ENCODE data around the gene GLIS1.

The GLIS1 gene

DNA sequence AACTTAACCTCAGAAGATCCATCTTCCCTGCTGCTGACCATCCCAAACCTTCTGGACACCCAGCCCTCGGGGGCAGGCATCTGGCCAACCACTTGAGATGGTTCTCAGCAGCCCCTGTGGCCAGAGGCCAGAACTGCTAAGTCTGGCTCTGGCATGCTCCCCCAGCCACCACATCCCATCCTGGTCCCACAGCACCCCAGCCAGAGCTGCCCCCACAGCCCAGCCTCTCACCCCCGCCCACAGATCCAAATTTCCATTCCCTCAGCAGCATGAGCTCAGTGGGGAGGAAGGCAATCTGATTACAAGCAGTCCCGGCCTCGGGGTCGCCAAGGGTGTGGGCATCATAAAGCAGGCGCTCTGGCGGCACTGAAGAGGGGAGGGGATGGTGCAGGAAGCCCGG is 45.6 kb downstream of the GLIS1 start:
- DNase-seq: no peak

DNA sequence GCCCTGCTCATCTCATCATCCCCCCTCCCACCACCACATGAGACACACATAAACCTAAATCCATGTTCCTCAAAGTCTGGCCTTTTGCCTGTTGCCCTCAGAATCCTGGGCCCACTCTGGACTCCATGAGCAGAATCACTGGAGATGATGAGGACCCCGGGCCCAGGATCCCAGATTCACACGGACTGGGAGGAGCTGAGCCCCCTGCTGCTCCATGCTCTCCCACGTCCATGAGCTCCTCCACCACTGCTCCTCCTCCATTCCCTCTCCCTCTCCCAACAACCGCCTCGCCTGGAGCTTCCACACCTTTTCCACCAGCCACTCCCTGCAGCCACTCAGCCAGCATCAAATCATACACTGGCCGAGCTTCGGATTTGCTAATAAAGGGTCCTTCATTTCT is 47.6 kb downstream of the GLIS1 start:
- DNase-seq: no peak

DNA sequence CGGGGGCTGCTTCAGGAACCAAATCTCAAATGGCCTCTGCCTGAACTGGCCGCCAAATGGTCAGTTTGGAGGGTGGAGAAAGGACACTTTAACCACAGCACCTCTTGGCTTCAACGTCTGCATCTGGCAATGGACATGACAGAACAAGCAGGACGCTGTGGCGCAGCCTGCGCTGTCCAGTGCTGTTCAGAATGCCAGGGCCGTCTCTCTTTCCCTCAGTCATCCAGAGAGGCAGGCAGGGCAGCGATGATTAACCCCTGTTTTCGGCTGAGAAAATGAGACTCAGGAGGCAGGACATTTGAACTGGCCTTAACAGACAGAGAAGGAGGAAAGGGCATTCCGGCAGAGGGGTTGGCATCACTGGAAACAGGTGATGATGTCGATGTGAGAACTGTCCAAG is 48.6 kb downstream of the GLIS1 start:
- DNase-seq: no peak

DNA sequence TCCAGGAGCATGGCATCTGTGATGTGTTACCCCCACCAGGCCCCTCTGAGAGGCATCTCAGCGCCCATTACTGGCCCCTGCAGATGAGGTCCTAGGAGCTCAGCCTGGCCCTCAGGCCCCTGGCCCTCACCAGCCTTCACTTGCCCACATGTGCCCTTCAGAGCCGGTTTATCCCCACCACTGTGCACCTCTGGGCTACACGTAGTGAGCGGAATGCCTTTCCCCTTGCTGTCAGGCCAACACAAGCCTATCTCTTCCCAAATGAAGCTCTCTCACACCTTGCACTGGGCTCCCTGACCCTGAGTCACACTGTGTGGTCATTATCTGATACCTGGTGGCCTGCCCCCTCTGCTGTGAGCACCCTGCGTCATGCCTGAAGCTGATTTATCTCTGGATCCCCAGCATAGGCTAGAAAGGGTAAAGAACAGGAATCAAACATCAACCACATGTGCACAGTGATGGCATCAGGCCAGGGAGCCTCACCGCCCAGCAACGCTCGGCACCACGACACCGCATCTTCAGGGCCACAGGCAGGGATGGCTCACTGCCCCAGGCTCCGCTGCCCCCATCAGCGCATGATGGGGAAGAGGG is 49.1 kb downstream of the GLIS1 start:
- no peak for DNase-seq

DNA sequence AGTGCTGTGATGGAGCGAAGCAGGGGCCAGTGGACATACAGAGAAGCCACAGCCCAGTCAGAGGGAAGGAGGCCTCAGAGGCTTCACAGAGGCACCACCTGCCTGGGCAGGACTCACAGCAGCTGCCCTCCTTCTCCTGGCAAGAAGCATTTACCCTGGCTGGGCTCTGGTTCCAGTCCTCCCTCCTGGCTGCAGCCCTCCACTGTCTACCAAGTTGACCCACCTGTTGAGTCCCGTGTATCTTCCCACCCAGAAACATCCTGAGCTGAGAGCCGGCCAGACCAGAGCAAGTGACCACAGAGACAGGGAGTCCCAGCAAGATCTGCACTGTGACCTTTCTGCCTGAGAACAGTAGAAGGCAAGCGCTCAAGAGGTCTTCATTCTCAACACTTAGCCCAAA is 49.7 kb downstream of the GLIS1 start:
- DNase-seq: no peak

DNA sequence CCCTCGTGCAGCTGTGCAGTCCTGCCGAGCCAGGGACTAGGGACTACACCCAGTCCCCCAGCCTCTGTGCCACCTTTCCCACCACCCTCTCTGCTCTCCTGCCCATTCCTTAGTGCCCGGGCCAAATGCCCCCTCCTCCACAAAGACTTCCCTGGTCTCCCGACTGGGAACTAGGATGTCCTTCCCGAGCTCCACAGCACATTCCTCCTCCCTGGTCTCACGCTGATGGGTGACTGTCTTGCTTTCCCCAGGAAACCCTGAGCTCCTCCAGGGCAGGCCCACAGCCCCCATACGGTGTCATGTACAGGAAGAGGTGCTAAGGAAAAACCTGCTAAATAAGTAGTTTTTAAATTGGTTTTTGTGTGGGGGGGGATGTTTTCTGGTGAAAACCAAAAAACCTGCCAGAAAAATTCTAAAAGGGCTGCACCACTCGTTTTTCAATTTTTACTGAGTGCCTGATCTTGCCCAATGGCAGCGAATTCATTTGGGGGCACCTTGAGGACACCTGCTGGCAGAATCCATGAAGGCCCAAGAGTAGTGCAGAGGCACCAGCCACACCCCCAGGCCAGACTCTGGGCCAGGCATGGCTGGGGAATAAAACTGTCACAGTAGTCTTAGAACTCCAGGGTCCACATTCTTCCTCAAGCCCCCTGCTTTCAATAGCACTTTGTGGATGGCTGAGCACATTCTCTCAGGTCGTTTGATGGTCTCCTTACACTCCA is 50.4 kb downstream of the GLIS1 start:
- no peak for DNase-seq

DNA sequence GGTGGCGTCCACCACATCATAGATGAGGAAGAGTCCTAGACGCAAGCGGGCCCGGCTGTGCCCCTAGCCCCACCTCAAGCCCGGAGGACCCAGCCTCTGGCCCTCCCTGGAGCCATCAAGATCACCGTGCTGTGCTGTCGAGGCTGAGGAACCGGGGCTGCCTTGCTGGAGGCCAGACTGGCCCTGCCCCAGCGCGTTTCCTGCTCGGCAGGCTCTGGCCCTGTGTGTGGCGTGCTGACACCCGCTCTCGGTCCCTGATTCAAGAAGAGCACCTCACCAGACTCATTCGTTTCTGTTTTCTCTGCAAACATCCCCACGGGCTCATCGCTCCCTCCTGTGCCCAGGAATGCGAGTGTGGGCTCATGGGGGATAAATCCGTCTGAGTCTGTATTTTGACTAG is 51.1 kb downstream of the GLIS1 start:
- no peak for DNase-seq

DNA sequence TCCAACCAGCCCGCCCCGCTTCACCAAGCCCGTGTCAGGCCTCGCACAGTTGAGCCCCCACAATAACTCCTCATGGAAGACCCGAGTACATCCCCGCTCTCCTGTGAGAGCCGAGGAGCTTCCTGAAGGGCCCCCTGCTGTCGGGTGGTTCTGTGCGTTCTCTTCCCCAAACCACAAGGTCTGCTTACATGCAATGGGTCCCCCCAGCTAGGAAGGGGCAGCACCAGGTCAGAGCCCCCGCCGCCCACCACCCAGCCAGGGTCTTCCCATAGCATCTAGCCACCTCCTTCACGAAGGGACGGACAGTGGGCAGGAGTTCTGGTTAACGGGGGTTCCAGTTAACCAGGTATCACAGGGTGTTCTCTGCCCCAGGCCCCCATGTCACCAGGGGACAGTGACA is 51.5 kb downstream of the GLIS1 start:
- DNase-seq: no peak

DNA sequence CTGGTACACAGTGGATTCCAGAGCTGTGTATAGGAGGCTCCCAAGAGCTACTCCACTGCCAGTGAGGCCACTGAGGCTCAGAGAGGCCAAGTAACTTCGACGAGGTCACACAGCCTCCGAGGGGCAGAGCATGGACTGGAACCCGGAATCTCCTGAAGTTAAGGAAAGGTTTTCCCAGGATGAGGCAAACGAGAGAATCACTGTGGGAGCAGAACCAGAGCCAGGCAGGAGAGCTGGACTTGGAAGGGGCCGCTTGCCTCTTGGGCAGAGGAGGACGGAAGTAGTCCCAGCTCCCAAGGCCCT is 52.0 kb downstream of the GLIS1 start:
- no peak for DNase-seq

DNA sequence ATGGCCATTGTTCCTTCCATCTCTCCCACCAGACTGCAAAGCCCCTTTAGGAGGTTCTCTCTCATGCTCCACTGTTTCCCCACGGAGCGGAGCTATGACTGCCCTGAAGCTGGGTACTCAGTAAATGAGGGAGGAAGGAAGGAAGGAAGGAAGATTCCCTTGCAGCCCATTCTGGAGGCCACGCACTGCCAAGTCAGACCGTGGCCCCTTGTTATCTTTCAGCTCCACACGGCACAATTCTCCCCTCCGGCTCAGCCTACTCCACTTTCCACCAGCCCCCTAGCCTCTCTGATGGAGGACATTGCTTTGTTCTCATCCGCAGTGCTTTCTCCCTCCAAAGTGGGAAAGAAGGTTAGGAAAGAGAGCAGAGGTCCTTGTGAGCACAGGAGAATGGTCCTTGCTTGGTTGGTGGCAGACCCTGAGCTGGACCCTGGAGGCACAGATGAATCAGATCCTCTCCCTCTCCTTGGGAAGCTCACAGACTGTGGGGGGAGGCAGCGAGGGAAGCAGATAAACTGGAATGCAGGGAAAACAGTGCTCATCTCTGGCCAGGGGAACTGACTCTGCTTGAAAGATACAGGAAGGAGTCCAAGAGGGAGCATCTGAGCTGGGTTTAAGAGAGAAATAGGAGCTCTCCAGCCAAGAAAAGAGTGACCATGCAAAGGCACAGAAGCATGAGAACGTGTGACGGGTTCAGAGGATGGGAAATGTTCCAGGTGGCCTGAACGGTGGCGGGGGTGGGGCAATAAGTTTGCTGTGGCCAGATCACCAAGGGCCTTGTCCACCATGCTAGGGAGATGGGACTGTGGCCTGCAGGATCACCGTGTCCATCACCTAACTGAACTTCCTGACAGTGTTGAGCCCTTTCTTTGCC is 52.6 kb downstream of the GLIS1 start:
- no peak for DNase-seq

DNA sequence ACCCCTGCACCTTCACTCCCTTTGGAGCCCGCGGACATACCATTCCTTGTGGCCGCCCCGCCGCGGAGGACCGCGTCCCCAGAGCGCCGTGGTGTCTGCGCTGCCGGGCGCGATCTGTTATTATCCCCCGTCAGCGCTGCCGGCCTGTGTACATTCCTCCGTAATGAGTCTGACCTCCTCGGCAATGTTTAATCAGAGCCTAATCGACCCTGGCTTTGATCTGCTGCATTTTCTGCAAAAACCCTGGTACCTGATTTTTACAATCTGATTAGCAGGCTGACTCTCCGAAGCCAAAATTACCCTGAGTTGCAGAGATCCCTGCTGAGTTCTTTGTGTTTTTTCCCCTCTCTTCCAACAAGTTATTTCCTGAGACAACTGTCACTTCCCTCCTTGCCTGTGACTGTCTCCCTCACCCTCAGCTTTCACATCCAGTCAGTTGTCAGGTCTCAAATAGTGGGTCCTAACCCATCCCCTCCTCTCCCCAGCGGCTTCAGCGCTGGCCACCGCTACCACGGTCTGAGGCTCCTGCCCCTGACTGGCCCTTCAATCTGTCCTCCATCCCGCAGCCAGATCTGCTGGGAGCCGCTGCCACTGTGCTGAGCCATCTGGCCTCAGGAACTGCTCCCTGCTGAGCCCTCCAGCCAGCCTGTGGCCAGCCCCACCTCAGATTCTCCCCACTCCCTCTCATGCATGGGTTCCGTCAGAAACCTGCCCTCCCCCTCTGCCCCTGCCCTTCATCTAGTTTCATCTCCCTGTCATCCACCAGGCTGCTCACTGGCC is 53.5 kb downstream of the GLIS1 start:
- no peak for DNase-seq

DNA sequence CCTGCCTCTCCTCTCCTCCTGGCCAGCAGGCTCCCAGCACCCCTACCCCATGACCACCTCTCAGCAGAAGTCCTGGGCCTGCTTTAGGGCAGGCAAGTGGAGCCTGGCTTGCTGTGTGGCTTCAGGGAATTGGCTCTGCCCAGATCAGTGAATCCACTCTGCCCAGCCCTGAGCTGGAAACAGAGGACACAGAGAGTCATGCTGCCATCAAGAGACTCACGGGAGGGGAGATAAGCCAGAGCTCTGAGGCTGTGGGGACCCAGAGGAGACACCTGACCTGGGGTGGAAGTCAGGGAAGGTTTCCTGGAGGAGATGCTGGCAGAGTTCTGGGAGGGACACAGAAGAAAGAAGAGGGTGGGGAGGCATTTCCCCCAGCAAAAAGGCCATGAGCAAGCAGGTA is 54.2 kb downstream of the GLIS1 start:
- DNase-seq: no peak

DNA sequence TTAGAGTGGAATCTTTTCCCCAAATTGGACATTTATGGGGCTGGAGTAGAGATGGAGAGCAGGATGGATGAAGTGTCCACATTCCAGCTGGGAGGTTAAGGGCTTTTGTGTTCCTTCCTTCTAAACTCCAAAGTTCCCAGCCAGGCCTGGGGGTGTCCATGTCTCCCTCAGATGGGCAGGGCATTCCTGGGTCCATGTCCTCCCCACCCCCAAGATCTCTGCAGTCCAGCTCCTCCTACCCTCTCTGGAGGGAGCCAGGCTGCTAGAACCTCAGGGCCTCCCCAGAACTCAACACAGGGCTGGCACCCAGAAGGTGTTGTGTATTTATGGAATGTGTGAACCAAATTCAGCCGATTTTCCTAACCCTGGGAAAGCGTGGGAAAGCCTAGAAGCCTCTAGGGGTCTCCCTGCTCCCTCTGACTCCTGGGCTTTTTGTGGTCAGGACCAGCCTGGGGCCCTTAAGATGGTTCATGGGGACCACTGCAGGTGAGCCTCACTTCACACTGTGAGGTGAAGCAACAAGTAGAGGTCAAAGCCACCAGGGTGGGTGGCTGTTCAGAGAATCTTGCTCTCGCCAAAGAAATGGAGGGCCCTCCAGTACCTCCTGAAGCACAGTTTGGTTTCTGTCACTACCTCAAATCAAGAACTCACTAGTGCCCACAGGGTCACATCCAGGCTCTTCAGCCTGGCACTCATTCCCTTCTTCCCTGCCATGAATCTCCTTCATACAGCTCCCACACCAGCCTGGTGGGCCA is 54.8 kb downstream of the GLIS1 start:
- DNase-seq: no peak

DNA sequence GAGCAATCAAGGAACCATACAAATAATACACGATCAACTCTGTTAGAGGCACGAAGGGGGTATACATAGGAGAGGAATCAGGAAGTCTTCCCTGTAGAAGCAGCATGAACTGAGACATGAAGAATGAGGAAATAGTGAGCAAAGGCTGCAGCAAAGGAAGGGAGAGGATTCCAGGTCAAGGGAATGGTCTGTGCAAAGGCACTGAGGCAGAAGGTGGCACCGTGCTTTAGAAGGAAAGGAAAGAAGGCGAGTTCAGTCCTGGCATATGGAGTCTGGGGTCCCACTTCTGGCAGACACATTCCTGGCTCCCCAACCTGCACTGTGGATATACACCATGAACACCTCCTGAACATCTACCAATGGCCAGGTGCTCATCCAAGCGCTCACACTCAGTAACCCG is 56.1 kb downstream of the GLIS1 start:
- DNase-seq: no peak

DNA sequence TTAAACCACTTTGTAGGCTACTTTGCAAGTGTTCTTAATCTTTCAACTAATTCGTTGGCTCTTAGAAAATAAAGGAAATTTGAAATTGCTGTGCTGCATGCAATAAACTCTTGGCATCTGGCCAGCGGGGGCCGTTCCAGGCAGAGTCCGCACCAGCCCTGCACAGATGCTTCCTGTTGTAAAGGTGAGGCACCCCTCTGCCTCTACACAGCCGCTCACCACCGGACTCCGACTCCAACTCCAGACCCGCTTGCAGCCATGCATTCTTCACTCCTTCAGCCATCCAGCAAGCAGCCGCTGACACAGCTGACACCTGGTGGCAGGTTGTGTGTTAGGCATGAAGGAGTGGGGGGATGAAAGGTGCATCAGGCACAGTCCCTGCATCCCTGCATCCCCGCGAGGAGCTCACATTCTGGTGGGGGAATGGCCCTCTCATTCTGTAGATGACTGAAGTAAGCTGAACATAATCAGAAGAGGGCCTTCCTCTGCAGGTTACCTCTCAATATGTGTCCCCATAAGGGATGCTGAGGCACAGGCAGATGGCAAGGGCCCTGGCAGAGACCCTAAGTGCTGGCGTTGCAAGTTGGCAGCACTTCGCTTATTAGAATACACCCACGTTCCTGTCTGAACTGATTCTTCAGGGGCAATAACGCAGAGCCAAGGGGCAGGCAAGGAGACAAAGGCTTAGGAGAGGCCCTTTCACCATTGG is 56.8 kb downstream of the GLIS1 start:
- peak; percentile 39 to 47 for DNase-seq

DNA sequence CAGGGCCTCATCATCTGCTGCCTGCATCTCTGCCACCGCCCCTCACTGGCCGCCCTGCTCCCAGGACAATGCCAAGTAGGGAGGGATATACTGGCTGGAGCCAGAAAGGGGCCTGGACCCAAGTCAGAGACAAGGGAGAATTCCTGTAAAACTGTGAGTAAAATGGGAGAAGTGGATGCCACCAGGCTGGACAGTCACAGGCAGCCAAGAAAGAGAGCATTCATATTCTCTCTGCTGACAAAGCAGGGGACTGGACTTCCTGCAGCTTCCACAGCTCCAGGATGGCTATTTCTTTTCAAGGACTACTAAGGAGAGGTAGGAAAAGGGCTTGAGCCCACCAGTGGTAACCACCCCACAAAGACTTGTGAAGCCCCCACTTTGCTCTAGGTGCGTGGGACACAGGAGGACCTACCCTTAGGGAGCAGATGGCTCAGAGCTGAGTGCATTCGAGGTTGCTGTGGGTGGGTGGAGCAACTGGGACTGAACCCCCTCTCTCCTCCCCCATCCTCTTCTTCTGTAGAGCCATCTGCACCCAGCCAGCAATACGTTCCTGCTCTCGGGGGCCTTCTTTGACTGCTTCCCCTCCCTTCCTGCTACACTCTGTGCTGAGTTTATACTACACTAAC is 57.5 kb downstream of the GLIS1 start:
- no peak for DNase-seq

DNA sequence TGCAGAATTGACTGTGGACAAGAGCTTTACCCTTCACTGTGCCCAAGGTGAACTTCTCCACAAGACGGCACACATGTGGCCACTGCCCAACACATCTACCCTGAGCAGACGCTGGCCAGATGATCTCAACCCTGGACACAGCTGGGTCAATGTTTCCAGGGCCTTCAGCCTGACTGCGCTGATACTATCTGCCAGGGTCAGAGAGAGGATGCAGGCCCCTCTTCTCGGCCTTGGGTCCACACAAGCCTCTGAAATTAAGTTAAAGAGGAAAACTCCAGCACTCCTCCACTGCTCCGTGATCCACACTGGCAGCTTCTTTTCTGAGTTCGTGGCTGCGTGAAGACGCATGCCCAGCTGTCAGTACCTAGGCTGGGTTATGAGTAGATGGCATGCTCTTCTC is 58.1 kb downstream of the GLIS1 start:
- no peak for DNase-seq

DNA sequence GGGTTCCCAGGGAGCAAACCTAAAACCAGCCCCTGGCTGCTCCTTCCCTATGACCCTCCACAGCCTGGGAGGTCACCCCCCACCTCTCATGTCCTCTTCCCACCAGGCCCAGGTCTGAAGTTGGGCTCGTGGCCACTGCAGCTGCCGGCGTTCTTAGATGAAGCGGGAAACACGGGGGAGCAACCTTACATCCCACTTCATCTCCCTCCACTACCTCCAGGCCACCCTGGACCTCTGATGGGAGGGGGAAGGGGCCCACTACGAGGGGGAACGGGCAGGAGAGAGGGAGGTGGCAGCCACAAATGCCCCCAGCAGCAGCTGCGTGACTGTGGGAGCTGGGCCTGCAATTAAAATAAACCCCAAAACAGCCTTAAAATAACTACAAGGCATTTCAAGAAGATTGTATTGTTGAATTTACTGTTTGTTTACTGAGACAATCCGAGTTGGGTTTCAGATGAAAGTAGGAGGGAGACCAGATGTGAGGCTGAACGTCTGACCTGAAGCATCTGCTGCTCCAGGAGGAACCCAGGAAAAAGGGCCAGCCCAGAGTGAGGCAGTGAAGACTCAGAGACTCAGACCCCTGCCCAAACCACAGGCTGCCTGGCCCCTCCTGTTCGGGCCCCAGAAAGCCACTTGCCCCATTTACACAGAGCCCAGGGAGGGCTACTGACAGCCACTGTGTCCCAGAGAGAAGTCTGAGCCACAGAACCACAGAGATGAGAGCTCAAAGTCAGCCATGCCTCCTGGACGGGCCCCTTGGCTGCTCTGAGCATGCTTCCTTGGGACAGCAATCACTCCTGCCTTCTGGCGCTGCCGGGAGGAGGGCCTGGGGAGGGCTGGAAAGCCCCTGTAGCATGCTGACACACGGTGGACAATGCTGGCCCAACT is 59.8 kb downstream of the GLIS1 start:
- no peak for DNase-seq

DNA sequence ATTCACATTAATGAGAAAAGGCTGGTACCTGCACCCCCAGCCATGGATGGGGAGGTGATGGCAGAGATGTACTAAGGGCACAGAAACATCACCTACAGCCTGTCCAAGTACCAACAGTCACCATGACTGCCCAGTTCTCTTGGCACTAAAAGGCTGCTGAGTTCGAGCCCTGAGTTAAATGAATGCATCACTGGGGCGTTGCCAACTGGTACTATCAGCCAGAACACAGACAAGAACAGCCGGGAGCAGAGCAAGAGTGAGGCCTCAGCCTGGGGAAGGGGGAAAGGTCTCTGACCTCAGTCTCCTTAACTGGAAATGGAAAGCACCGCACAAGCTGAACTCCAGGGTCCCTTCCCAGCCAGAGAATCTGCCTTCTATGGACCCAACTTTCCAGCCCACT is 60.5 kb downstream of the GLIS1 start:
- DNase-seq: no peak

DNA sequence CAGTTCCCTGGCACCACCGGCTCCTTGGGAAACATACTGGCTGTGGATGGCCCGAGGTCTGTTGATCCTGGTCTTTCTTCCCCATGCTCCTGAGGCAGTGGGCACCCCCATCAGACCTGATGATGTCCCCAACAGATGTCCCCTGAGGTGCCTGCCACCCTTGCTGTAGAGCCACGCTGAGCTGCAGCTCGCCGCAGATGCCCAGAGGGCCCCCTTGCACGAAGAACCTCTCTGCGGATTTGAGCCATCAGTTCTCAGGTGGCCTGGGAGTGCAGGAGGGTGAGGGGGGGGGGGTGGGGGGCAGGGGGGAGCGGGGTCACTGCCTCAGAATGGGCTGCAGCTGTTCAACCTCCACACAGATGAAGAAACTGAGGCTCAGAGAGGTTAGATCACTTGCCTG is 60.9 kb downstream of the GLIS1 start:
- no peak for DNase-seq

DNA sequence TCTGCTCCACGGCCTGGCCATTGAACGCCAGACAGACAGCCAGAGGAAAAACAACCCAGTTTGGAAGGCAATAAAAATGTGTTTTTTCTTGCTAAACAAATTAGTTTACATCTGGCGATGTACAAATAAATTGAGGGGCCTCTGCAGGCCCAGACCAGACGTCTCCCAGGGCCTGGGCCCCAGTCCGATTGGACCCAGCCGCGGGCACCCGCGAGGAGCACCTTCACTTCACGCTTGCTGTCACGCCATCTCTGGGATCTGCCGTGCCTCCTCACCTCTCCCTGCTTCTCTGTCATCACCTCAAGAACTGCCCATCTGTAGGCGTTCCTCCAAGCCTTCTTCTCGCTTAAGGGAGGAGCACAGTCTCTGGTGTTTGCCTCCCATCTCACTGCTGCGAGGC is 61.5 kb downstream of the GLIS1 start:
- no peak for DNase-seq
